HG03196 (cell line): ENCODE results near the gene DTX3.
"Not testable (repeated sequence)": the region's sequence is repeated elsewhere in the genome, so short reads cannot be mapped to it uniquely, and the experiment has no call there.

Experiments used
- ATAC-seq: cut with Tn5 transposase; IDR thresholded peaks from one replicate; pipeline ENCODE4 v1.9.1; 2021; ENCODE audit not compliant: unreplicated experiment

Gene DTX3

DNA sequence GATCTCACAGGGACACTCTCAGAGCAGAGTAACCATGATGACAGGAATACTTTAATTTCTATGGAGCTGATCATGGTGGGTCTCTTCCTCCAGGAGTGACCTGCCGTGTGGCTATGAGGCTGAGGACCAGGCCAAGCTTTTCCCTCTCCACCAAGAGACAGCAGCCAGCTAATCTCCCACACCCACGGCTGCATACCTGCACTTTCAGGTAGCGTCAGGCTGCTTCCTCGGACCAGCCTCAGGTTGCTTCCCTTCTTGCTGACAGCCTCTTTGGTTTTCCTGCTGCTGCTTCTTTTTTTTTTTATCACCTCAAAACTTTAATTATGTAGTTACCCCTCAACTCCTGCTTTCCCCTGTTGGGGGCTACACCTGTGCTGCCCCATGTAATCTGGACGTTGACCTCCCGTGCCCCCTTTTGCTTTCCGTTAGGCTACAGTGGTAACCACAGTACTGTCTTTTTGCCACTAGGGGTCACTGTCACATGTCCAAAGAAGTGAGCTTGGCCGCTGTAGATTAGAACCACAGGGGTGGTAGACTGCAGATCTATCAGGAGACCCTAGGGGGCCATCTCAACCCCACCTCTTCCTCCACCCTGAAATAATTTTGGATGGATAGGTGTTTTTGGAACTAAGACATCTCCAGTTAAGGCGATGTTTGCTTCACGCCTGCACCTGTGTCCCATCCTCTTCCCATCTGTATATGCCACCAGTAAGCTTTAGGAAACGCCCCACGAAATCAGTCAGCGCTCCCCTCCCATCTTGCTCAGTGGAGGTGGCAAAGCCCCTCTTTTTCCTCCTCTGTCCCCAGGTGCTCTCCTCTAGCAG is 21.4 kb upstream of the DTX3 start:
- peak; percentile 93 for ATAC-seq

DNA sequence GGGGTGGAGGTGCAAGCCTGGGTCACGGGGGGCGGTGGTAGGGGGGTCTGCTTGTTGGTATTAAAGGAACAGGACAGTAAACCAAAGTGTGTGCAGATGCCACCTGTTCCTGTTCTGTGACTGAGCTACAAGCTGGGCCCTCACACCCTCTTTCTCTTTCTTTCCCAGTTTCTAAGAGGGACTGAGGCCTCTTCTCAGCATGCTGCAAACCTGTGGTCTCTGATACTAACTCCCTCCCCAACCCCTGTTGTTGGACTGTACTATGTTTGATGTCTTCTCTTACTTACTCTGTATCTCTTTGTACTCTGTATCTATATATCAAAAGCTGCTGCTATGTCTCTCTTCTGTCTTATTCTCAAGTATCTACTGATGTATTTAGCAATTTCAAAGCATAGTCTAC is 20.6 kb upstream of the DTX3 start:
- no peak for ATAC-seq

DNA sequence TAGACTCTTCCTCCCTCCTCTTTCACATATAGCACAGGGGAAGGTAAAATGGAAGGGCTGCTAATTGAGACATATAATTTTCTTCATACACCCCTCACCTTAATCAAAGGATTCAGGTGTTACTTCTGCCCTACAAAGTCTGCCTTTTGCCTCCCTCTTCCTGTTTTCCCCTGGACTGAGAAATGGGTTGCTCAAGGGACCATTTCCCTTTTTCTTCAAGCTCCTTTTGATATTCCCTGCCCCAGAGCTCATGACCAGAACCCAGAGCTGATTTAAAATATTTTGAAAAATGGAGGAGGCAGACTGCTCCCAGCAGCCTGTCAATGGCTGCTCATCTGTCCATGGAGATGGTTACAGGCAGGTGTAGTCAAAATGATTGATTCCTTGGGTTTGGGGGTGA is 19.9 kb upstream of the DTX3 start:
- no peak for ATAC-seq

DNA sequence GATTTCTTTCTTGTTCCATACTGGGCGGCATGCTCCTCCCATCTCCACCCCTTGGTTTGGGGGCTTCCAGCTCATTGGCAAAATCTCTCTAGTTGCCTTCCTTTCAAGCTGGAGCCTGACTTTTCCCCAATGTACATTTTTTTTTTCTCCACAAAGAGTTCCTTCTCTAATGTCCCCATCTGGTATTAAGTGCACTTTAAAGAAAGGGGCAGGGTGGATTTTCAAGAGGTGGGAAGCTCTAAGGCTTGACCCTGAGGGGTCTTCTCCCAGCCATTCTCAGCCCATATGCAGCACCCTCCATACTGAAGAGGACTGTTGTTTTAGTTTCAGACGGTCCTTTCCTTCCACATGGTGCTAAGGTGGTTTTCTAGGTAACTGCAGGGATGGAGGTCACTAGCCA is 19.5 kb upstream of the DTX3 start:
- no peak for ATAC-seq

DNA sequence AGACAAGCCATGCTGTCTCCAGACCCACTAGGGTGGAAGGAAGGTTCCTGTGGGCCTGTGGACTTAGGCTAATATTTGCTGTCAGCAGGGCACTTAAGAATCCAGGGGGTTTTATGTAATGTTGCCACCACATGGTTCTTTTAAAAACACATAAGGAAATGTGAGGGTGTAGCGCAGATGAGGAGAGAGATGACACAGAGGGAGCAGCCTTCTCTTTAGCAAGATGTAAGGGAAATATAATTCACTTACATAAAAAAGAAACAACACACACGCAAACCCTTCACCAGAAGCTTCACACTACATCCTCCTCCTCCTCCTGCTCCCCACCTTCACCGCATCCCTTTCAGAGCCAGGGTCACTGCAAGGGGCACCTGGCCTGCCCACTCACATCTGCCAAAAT is 18.5 kb upstream of the DTX3 start:
- no peak for ATAC-seq

DNA sequence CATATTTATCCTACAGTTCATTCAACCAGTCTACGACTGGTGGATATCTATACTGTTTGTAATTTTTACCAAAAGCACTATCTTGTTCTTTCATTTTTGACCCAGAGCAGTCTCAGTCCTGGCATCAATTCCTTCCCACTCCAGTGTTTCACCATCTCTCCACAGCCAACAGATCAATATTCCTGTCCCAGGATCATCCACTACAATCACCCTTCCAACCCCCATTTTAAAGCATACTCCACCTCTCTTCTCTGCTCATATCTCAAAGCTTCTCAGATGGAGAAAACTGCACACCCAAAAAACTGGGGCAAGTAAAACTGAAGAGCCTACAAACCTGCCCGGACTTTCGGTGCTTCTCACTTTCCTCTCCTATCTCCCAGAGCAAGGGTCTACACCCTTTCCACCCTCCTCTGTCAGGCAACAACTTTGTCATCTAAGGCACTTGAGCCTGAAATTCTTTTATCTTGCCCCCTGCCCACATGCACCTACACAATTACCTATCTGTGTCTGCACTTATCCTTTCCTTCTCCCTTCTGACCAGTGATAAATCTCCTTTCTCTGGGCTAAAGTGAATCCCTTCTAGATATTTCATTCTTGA is 17.7 kb upstream of the DTX3 start:
- no peak for ATAC-seq

DNA sequence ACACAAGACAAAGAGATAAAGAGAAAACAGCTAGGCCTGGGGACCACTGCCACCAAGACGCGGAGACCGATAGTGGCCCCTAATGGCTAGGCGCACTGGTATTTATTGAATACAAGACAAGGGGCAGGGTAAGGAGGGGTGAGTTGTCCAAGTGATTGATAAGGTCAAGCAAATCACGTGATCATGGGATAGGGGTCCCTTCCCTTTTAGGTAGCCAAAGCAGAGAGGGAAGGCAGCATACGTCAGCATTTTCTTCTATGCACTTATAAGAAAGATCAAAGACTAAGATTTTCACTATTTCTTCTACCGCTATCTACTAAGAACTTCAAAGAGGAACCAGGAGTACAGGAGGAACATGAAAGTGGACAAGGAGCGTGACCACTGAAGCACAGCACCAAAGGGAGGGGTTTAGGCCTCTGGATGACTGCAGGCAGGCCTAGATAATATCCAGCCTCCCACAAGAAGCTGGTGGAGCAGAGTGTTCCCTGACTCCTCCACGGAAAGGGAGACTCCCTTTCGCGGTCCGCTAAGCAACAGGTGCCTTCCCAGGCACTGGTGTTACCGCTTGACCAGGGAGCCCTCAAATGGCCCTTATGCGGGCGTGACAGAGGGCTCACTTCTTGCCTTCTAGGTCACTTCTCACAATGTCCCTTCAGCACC is 15.5 kb upstream of the DTX3 start:
- ATAC-seq, result not testable (repeated sequence)

DNA sequence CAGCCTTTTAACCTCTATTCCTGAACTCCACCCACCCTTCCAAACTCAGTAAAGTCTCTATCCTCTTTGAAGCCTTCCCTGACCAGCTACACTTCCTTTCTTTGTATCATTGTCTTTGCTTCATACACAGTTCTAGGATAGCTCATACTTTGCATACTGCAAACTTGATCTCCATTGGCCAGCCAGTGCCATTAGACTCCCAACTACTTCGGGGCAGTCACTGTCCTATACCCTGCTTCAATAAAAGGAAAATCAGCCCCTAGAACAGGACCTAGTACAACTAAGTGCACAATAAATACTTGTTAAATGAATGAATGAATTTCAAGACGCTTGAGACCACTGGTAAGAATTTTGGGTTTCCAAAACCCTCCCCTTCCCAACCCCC is 14.2 kb upstream of the DTX3 start:
- no peak for ATAC-seq

DNA sequence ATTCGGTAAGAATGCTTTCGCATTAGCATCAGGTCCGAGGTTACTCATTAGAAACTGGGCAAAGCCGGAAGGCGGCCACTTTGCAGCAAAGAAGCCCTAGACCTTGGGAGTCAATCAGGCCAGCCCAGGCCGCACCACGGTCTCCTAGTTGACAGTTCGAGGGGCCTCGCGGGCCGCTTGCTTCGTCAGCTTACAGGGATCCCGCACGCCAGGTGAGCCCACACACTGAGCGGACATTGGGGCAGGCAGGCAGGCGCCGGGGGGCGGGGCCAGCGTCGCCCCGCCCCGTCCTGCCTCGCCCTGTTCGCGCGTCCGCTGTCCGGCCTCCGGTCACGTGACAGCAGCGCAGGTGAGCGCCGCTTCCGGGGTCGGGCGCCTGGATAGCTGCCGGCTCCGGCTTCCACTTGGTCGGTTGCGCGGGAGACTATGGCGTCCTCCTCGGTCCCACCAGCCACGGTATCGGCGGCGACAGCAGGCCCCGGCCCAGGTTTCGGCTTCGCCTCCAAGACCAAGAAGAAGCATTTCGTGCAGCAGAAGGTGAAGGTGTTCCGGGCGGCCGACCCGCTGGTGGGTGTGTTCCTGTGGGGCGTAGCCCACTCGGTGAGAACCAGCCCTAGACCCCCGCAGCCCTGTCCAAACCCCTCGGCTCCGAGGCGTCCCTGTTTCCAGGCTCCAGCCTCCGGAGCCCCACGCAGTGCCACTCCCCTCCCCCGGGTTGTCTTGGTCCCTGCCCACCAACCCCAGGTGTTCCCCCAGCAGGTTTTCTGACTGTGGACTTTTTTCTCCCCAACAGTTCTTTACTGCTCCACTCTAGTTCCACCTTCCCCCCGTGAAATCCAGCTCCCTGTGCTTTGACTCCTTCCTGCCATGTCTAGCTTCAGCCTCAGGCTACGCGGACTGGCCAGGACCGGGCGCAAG is 13.5 kb upstream of the DTX3 start, which contains the start of gene PIP4K2C:
PIP4K2C (plus strand) TSS at position 329 of the 918 bp plus-strand sequence; CDS start at position 427, 98 bp downstream.
- ATAC-seq, result peak; percentile 85

DNA sequence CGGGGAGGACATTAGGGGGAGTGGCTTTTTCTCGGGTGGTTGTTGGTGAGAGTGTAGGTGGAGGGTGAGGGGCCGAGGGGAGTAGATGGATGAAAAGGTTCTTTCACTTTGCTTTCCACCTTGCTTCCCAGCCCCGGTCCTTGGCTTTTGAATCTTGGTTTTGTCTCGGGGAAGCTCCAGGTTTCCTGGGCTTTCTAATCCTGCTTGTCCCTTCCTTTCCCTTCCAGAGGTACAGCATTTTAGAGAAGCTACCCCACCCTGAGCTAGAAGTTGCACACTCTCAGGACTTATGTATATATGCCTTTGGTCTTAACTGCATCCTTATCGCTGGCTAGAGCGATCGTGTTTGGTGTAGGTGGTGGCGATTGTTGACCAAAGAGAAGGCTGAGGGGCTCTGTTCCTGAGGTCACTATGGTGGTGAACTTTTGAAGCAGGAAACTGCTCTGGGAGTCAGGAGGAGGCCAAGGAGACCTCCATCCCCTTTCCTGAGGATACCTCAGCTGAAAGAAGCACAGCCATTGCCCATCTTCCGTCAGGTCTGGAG is 12.8 kb upstream of the DTX3 start:
- ATAC-seq, result no peak

DNA sequence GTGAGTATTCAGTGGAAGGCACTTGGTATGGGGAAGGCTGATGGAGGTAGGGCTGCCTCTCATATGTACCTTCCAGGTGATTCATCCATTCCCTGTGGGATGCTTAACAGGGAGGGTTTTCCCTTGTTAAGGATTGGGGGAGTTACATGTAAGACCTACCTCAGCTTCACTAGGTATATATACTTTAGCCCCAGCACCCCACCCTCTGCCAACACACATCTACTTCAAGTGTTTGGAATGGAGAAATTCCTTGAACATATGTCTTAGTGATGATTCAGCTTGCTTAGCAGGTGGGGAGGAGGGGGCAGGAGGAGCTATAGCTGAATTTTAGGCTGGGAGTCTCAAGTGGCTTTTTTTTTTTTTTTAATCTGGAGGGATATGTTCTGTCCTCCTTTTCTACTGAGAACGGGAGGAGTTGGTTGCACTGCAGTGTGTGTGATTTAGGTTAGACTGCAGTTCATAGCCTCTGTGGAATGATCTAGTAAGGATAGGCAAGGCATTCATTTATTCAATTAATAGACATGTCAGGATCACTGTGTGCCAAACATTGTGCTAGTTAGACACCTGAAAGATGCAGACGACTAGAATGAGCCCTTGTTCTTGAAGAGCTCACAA is 12.0 kb upstream of the DTX3 start:
- ATAC-seq, result no peak

DNA sequence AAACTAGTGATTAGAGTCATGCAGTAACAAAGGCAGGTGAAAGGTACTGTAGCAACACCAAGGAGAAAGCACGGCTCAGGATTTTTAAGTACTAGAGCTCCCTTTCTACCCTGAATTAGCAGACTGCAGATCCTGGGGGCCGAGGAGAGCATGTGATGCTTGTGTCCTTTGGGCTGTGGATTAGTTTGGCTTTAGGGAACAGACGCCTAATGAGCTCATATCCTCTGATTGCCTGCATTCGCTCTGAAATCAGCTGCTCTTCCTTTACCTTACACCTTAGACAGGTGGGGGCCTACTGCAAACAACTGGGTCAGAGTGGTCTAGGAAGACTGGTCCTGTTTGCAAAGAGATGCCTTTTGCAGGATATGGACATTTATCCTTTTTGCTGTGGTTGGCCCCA is 11.4 kb upstream of the DTX3 start:
- ATAC-seq, result no peak

DNA sequence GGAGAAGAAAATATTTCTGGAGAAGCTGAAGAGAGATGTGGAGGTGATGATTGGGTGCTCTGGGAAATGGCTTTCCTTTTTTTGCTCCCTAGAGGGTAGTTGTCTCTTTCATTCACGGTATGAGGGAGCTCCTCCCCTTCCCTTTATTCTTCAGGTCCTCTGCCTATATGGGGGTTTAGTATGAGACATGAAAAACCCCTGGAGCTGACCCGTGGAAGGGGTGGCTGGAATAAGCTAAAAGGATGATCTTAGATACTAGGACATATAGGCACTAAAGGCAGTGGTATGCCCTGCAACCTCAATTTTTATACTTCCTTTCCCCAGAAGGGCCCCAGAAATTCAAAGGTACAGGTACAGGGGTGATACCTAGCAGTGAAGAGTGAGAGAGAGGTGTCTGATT is 4.2 kb upstream of the DTX3 start:
- no peak for ATAC-seq

DNA sequence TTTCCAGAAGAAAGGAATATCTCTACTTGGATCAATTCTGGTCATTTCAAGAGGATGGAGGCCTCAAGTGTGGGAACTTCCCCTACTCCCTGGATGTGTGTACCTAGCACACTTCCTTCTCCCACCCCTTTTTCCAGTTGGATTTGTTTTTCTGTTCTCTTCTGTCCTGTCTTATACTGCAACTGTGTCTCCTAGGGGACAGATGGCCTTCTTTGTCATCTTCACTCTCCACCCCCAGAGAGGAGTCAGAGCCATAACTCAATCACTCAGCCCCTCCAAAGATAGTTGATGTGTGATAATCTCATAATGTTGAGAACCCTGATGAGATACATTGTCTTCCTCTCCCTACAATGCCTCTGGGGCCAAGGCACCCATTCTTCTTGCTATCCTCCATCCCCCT is 2.1 kb upstream of the DTX3 start:
- ATAC-seq, result no peak

DNA sequence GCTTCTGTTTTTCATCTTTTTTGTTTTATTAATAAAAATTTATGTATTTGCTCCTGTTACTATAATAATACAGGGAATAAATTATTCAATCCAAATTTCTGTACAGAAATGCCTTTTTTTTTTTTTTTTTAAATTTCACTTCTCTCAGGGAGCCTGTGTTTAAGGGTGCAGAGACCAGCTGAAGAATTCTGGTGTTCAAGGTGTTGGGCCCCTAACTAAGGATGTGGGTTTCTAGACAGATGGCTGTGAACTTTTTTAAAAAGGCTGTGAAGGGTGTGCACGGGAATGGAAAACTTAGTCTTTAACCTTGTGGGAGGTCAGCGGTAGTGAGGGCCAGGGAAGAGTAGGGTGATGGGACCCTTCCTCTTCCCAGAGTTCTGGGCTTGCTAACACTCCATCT is 1.3 kb upstream of the DTX3 start:
- no peak for ATAC-seq

DNA sequence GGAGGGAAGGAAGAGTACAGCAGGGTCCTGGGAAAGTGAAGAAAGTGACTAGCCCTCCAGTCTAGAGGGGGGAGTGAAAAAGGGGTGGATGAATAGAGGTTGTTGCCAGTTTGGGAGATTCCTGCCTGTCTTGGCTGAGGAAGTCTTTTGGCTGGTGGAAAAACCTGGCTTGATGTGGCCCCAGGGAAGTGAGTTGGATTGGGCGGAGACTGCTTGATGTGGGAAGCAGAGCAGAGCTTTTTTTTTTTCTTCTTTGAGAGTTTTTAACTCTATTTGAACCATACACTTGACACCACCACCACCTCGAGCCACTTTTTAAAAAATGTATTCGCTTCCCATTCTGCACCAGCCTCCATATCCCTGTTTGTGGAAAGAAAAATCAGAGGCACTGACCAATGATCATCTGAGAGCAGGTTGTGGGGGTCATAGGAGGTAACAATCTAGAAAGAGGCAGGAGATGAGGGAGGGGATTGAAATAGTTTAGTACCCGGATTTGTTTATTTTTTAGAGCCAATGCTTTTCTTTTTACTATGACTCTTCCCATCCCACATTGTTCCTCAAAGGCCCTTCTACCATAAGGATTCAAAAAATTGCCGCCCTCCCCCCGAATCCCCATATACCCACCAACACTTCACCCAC is 690 bp upstream of the DTX3 start:
- ATAC-seq, result no peak

DNA sequence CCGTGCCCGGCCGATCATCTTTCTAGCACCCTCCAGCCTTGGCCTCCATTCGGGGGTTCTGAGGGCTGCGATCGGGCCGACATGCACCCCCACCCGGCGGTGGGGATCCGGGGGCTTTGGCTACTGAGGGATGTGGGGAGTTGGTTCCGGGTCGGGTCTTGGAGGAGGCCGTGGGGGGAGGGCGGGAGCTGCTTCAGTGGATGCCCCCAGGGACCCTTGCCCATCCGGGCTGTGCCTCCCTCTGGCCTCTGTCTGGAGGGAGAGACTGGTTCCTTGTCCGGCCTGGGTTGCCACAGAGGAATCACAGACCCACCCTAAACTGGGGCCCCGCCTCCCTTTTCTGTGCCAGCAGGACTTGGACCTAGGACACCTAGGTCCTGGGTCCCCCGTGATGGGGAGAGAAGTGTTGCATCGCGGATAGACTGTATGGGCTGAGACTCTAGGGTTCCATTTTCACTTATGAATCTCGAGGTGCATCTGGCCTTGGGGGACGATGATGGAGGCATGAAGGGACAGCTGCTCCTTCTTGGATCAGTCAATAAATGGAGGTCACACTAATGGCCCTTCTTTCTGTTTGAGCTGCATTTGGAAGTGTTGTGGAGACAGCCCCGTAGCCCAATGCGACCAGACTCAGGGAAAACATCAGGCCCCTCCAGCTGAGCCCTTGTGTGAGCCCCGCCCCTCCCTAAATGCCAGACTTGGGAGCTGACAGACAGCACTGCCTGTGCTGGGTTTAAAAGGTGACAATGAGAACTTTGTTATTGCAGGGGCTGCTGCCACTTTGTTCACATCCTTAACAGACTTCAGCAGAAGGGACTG is 577 bp downstream of the DTX3 start:
- ATAC-seq, result no peak

DNA sequence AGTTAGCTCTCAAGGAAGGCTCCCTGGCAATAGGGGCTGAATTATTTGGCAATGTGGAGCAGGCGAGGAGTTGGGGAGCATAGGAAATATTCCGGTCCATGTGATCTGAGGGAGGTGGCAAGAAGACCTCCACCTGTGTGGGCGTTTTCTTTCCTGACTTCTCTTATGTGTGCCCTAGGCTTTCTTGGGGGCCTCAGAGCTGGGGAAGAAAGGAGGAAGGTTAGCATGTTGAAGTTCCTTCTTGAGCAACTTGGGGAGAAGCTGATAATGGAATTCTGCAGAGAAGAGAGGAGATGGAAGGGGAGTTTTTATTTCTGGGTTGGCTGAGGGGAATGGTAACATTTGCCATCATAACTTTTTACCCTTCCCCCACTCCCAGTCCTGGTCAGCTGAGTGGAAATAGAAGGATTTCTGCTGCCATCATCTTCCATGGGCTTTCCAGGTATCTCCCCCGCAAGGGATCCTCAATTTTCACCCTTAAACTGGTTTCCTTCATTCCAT is 1.2 kb downstream of the DTX3 start:
- no peak for ATAC-seq

DNA sequence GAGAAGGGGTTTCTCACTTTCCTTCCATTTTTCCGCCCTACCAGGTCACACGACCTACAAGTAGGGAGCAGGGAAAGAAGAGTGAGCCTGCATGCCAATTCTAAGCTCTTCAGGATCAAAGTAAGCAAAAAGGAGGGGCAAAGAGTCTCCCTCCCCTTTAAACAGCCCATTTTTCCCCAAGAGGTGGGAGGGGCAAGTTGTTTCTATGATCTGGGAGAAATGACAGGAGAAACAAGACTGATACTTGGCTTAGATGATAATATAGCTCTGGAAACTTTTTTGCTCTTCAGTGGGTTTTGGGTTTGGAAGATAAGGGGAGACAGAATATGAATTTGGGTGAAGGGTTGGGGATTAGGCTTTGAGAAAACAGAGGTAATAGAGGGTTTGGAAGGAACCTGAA is 1.8 kb downstream of the DTX3 start:
- ATAC-seq, result no peak
